Ascending aorta (tissue), 2 donors: ENCODE results near the gene SLC26A9. TPM values are rescaled to one million over a fixed set of nuclear protein-coding genes. Genes with fewer than 3 reads are reported as not detected.

Experiments used
- DNase-seq, 2 donors: peaks; one replicate each; pipeline ENCODE4 v3.0.0-alpha.2; 2019; ENCODE audit warnings: low spot score in 2 of 2
- H3K27ac ChIP-seq, 2 donors: fragments of 200-600 bp; sonication (generic); one replicate each; pipeline ENCODE4 v1.5.1; 2016 to 2017; ENCODE audit warnings: mild to moderate bottlenecking in 1 of 2
- H3K27me3 ChIP-seq: fragments of 200-600 bp; sonication (generic); one replicate; pipeline ENCODE4 v1.5.1; 2017
- H3K36me3 ChIP-seq, 2 donors: fragments of 200-600 bp; sonication (generic); one replicate each; pipeline ENCODE4 v1.5.1; 2016
- H3K4me1 ChIP-seq, 2 donors: fragments of 200-600 bp; sonication (generic); one replicate each; pipeline ENCODE4 v1.5.1; 2016 to 2017; ENCODE audit warnings: mild to moderate bottlenecking in 1 of 2
- H3K4me3 ChIP-seq, 2 donors: fragments of 200-600 bp; sonication (generic); one replicate each; pipeline ENCODE4 v1.5.1; 2016 to 2017; ENCODE audit warnings: mild to moderate bottlenecking in 1 of 2
- H3K9me3 ChIP-seq, 2 donors: fragments of 200-600 bp; sonication (generic); one replicate each; pipeline ENCODE4 v1.5.1; 2016
- CTCF ChIP-seq, 3 experiments: fragments of 200-600 bp in 2 of 3; fragments of 450-650 bp in 1 of 3; sonication (generic) in 2 of 3; IDR thresholded peaks; one replicate each; pipeline ENCODE4 v1.5.1; 2016 to 2019; ENCODE audit warnings: antibody characterized with exemption in 3 of 3, mild to moderate bottlenecking in 1 of 3, moderate library complexity in 1 of 3
- intact Hi-C: fragments of 100-400 bp; cut with DNase I; formaldehyde crosslinking; loops from one replicate; pipeline ENCODE4 v1.15.1; 2023
- total RNA-seq: library from RNA; depleted of rRNA; stranded (reverse); fragments of >200 nt; gene quantifications from one replicate; pipeline ENCODE4 v1.1.0, GENCODE V29; 2016

The SLC26A9 gene
- total RNA-seq, 1 donor from 2014 or later: not detected

- Histone ChIP-seq H3K27ac (peak overlapping the region; percentile 72 to 73), H3K4me3 (no peak overlapping the region), H3K27me3 (no peaks in the 10 kb centered on the region), H3K36me3 (no peaks in the 10 kb centered on the region), H3K9me3 (no peaks in the 10 kb centered on the region), H3K4me1 (peaks cover 7 to 42% of the 10 kb centered on the region in 2 donors)
- intact Hi-C loops: no loop called here
- DNase-seq: peak in 1 of 2 donors; percentile 63
- no peak for TF ChIP-seq CTCF (IDR thresholded peaks at IDR 0.05)
These were observed 22.2 kb downstream of the SLC26A9 start for GRCh38 chr1:205920861-205921569.

GRCh38 chr1:205920159-205920558 is 23.1 kb downstream of the SLC26A9 start:
- DNase-seq: peak; percentile 34 to 86
- intact Hi-C loops: no loop called here

GRCh38 chr1:205918955-205919746 is 24.1 kb downstream of the SLC26A9 start:
- H3K27ac ChIP-seq: peak overlapping the region; percentile 72 to 73
- intact Hi-C loops: loop anchor here (1.0 to 10.0 kb wide), 4 partner anchors 58 to 284 kb away; partner anchors contain the start of gene ELK4
- no peaks in the 10 kb centered on the region for H3K9me3 ChIP-seq
- peak; percentile 84 to 95 (median 90) for TF ChIP-seq CTCF (IDR thresholded peaks at IDR 0.05)
- H3K4me1 ChIP-seq: peaks cover 22 to 60% of the 10 kb centered on the region in 2 donors
- H3K36me3 ChIP-seq: no peaks in the 10 kb centered on the region
- DNase-seq: peak; percentile 33 to 91
- H3K4me3 ChIP-seq: no peak overlapping the region
- no peaks in the 10 kb centered on the region for H3K27me3 ChIP-seq

More at GRCh38 chr1:205920159-205920558, 23.1 kb downstream of the SLC26A9 start:
- peaks cover 12 to 50% of the 10 kb centered on the region in 2 donors for H3K4me1 ChIP-seq
- H3K36me3 ChIP-seq: no peaks in the 10 kb centered on the region
- H3K4me3 ChIP-seq: no peak overlapping the region
- H3K9me3 ChIP-seq: no peaks in the 10 kb centered on the region
- TF ChIP-seq CTCF (IDR thresholded peaks at IDR 0.05): no peak
- no peaks in the 10 kb centered on the region for H3K27me3 ChIP-seq
- H3K27ac ChIP-seq: peak overlapping the region; percentile 72 to 73

- Histone ChIP-seq H3K9me3 (no peaks in the 10 kb centered on the region), H3K4me1 (peaks cover 33 to 69% of the 10 kb centered on the region in 2 donors), H3K27me3 (no peaks in the 10 kb centered on the region), H3K27ac (peak overlapping the region; percentile 78 to 81), H3K36me3 (no peaks in the 10 kb centered on the region), H3K4me3 (no peak overlapping the region)
- no peak for TF ChIP-seq CTCF (IDR thresholded peaks at IDR 0.05)
- no peak for DNase-seq
- intact Hi-C loops: loop anchor here (10.0 kb wide), 1 partner anchor 283 kb away; the partner anchor contains the start of gene ELK4
These were observed 25.6 kb downstream of the SLC26A9 start for GRCh38 chr1:205917466-205918238.

- no peaks in the 10 kb centered on the region for H3K27me3 ChIP-seq
- intact Hi-C loops: loop anchor here (10.0 kb wide), 1 partner anchor 282 kb away; the partner anchor contains the start of gene ELK4
- H3K4me1 ChIP-seq: peaks cover 33 to 69% of the 10 kb centered on the region in 2 donors
- H3K4me3 ChIP-seq: no peak overlapping the region
- no peaks in the 10 kb centered on the region for H3K36me3 ChIP-seq
- no peak for TF ChIP-seq CTCF (IDR thresholded peaks at IDR 0.05)
- H3K9me3 ChIP-seq: no peaks in the 10 kb centered on the region
- no peak for DNase-seq
- peak overlapping the region; percentile 78 to 81 for H3K27ac ChIP-seq
These were observed 26.7 kb downstream of the SLC26A9 start for GRCh38 chr1:205916541-205916940.
